BJ (cell line): Measurements from ENCODE around the gene TSPAN14. TPM values are rescaled to one million over a fixed set of nuclear protein-coding genes. Genes with fewer than 3 reads are reported as not detected.
"Not testable (repeated sequence)": the region's sequence is repeated elsewhere in the genome, so short reads cannot be mapped to it uniquely, and the experiment has no call there.

Experiments
- CTCF ChIA-PET: fragments of 350-600 bp; formaldehyde crosslinking; extraction: SDS; loops from one replicate; lab custom pipeline; 2021; ENCODE audit warnings: antibody characterized with exemption, inconsistent platforms; lab: Yijun Ruan, JAX
- POLR2A ChIA-PET: fragments of 300-600 bp; sonication (Branson Sonifier 250); formaldehyde crosslinking; extraction: SDS; loops from one replicate; lab custom pipeline; 2021; ENCODE audit warnings: antibody characterized with exemption; lab: Charles Lee
- DNase-seq: peaks from one replicate; pipeline ENCODE4 v3.0.0-alpha.2; 2011; ENCODE audit warnings: low read depth
- H3K27me3 ChIP-seq: 2 replicates; pipeline ENCODE4 v1.6.0; 2011; ENCODE audit warnings: low read length; ENCODE audit not compliant: control insufficient read depth, insufficient read depth
- H3K36me3 ChIP-seq: 2 replicates; pipeline ENCODE4 v1.5.1; 2011; ENCODE audit warnings: low read length; ENCODE audit not compliant: control insufficient read depth, insufficient read depth
- H3K4me3 ChIP-seq: 2 replicates; pipeline ENCODE4 v1.5.1; 2011; ENCODE audit warnings: low read depth, mild to moderate bottlenecking, control low read depth, low read length
- CTCF ChIP-seq: IDR thresholded peaks from 2 replicates; pipeline ENCODE4 v1.5.1; 2011; ENCODE audit warnings: low read depth, mild to moderate bottlenecking, control low read depth, inconsistent platforms, low read length, moderate library complexity; ENCODE audit not compliant: insufficient read depth
- polyA plus RNA-seq: library from polyadenylated mRNA; depleted of rRNA; stranded (reverse); fragments of >200 nt; gene quantifications from 2 replicates; pipeline ENCODE4 v1.2.3, GENCODE V29; 2011

TSPAN14 gene
- polyA plus RNA-seq, 1 experiment, result 33.3 TPM

GRCh38 chr10:80474941-80475340 is 20.8 kb downstream of the TSPAN14 start:
- POLR2A ChIA-PET, result no interaction called here
- Histone ChIP-seq H3K36me3 (peaks cover 2% of the 10 kb centered on the region), H3K4me3 (no peak overlapping the region), H3K27me3 (no peaks in the 10 kb centered on the region)
- no peak for TF ChIP-seq CTCF
- DNase-seq, result no peak
- CTCF ChIA-PET, result interaction anchor here (1.2 to 3.2 kb wide), 5 partner anchors 10 to 30 kb away, joined by 3 to 8 read pairs (median 5); no protein-coding TSS in a partner anchor

- POLR2A ChIA-PET, H3K4me3 ChIP-seq, H3K27me3 ChIP-seq, DNase-seq, H3K36me3 ChIP-seq: not testable (repeated sequence)
- CTCF ChIA-PET, result interaction anchor here (1.2 to 3.2 kb wide), 5 partner anchors 11 to 30 kb away, joined by 3 to 8 read pairs (median 5); no protein-coding TSS in a partner anchor
Observed at GRCh38 chr10:80475641-80476040, 21.5 kb downstream of the TSPAN14 start.

GRCh38 chr10:80476685-80477084 is 22.6 kb downstream of the TSPAN14 start:
- DNase-seq, result no peak
- TF ChIP-seq CTCF, result no peak
- H3K27me3 ChIP-seq, result no peaks in the 10 kb centered on the region
- no peak overlapping the region for H3K4me3 ChIP-seq
- H3K36me3 ChIP-seq, result no peaks in the 10 kb centered on the region; the same call in none of the 2 replicates
- POLR2A ChIA-PET, result no interaction called here
- CTCF ChIA-PET, result interaction anchor here (3.2 kb wide), 1 partner anchor 17 kb away, joined by 8 read pairs; no protein-coding TSS in a partner anchor

GRCh38 chr10:80477813-80478212 is 23.7 kb downstream of the TSPAN14 start:
- H3K4me3 ChIP-seq, result no peak overlapping the region
- CTCF ChIA-PET, result interaction anchor here (2.7 kb wide), 1 partner anchor 28 kb away, joined by 7 read pairs; no protein-coding TSS in a partner anchor
- no peak for DNase-seq
- H3K27me3 ChIP-seq, result no peaks in the 10 kb centered on the region
- no peak for TF ChIP-seq CTCF
- POLR2A ChIA-PET, result no interaction called here
- no peaks in the 10 kb centered on the region; the same call in none of the 2 replicates for H3K36me3 ChIP-seq

GRCh38 chr10:80480373-80480772 is 26.3 kb downstream of the TSPAN14 start:
- POLR2A ChIA-PET, H3K36me3 ChIP-seq, CTCF ChIA-PET, H3K27me3 ChIP-seq, DNase-seq, H3K4me3 ChIP-seq: not testable (repeated sequence)

- no peaks in the 10 kb centered on the region; the same call in 1 of the 2 replicates for H3K36me3 ChIP-seq
- no peak for TF ChIP-seq CTCF
- CTCF ChIA-PET, result no interaction called here
- H3K4me3 ChIP-seq, result no peak overlapping the region
- H3K27me3 ChIP-seq, result no peaks in the 10 kb centered on the region
- DNase-seq, result no peak
- POLR2A ChIA-PET, result no interaction called here
Observed at GRCh38 chr10:80480852-80481251, 26.7 kb downstream of the TSPAN14 start.
